Karpas-422 (cell line): ENCODE measurements around the gene CHN2. TPM values are rescaled to one million over a fixed set of nuclear protein-coding genes. Genes with fewer than 3 reads are reported as not detected.

Experiments used
- DNase-seq: peaks from one replicate; pipeline ENCODE4 v3.0.0-alpha.2; 2015
- H2AFZ ChIP-seq: fragments of 200-600 bp; sonication (generic); 2 replicates; pipeline ENCODE4 v1.6.1; 2014; ENCODE audit warnings: antibody characterized with exemption, low read length, mixed read lengths
- H3K27ac ChIP-seq: fragments of 200-600 bp; sonication (generic); 2 replicates; pipeline ENCODE4 v1.5.1; 2014; ENCODE audit warnings: mild to moderate bottlenecking, low read length, moderate library complexity
- H3K27me3 ChIP-seq: fragments of 200-600 bp; sonication (generic); 2 replicates; pipeline ENCODE4 v1.6.1; 2014; ENCODE audit warnings: low read length, mixed read lengths
- H3K36me3 ChIP-seq: fragments of 200-600 bp; sonication (generic); 2 replicates; pipeline ENCODE4 v1.6.1; 2014; ENCODE audit warnings: low read length, mixed read lengths; ENCODE audit not compliant: insufficient read depth
- H3K4me1 ChIP-seq: fragments of 200-600 bp; sonication (generic); 2 replicates; pipeline ENCODE4 v1.6.1; 2014; ENCODE audit warnings: mild to moderate bottlenecking, low read length, mixed read lengths
- H3K4me2 ChIP-seq: fragments of 200-600 bp; sonication (generic); 2 replicates; pipeline ENCODE4 v1.6.1; 2014; ENCODE audit warnings: low read length, low read depth, mild to moderate bottlenecking; ENCODE audit not compliant: poor library complexity, severe bottlenecking
- H3K4me3 ChIP-seq: fragments of 200-600 bp; sonication (generic); 2 replicates; pipeline ENCODE4 v1.5.1; 2014; ENCODE audit warnings: mild to moderate bottlenecking, antibody characterized with exemption, low read length, mixed read lengths
- H3K79me2 ChIP-seq: fragments of 200-600 bp; sonication (generic); 2 replicates; pipeline ENCODE4 v1.6.1; 2014; ENCODE audit warnings: mild to moderate bottlenecking, low read length, mixed read lengths
- H3K9ac ChIP-seq: fragments of 200-600 bp; sonication (generic); 2 replicates; pipeline ENCODE4 v1.6.0; 2014; ENCODE audit warnings: low read length
- H3K9me2 ChIP-seq: fragments of 200-600 bp; sonication (generic), shearing (Covaris generic); replicated peaks from 2 replicates; pipeline ENCODE4 v1.6.0; 2014; ENCODE audit warnings: mild to moderate bottlenecking, low read length, moderate library complexity; ENCODE audit not compliant: insufficient read depth
- H3K9me3 ChIP-seq: fragments of 300-700, 200-600 bp; sonication (generic); 2 replicates; pipeline ENCODE4 v1.6.1; 2014; ENCODE audit warnings: low read length, mixed read lengths
- H4K20me1 ChIP-seq: fragments of 200-600 bp; sonication (generic); 2 replicates; pipeline ENCODE4 v1.6.1; 2014; ENCODE audit warnings: mild to moderate bottlenecking, antibody characterized with exemption, low read length, low read depth; ENCODE audit not compliant: insufficient read depth
- total RNA-seq: library from RNA; depleted of rRNA; stranded (reverse); fragments of >200 nt; shearing (Covaris generic); gene quantifications from 2 replicates; pipeline ENCODE4 v1.2.3, GENCODE V29; 2014; ENCODE audit warnings: low replicate concordance

CHN2 gene
- total RNA-seq, 1 experiment from 2014 or later: 9.1 TPM

DNA sequence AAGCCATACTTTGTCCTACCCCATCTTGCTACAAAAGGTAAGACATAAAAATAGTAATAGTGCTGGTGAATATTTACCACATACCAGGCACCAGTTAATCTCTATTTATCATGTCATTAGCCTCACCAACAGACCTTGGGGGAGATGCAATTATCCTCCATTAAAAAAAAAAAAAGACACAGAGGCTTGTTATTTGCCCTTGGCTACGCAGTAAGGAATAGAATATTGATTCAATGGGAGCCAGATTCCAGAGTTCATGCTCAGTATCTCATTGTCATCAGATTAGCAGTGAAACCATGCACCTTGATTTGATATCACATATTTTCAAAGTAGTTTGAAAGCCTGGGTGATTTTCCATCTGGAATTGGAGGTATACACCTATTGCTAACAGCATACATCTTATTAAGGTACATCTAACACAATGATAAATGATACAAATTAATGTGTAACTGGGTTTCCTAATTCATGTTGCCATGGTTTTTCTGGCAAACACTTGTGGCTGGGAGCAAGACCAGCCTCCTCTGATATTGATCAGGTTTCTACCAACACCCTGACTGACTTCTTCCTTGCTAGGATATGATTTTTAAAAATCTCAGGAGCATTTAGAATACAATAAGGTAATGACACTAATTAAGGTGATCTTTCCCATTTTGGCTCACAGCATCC lies 301.9 kb downstream of the CHN2 start:
- no peak for DNase-seq
- Histone ChIP-seq H3K9ac (no peak overlapping the region), H3K79me2 (no peaks in the 10 kb centered on the region), H3K9me2 (no peaks in the 10 kb centered on the region), H3K27me3 (no peaks in the 10 kb centered on the region), H2AFZ (no peak overlapping the region), H3K4me3 (no peak overlapping the region), H3K27ac (no peak overlapping the region), H3K4me1 (no peaks in the 10 kb centered on the region), H4K20me1 (no peaks in the 10 kb centered on the region), H3K36me3 (no peaks in the 10 kb centered on the region), H3K4me2 (no peak overlapping the region), H3K9me3 (no peaks in the 10 kb centered on the region)

DNA sequence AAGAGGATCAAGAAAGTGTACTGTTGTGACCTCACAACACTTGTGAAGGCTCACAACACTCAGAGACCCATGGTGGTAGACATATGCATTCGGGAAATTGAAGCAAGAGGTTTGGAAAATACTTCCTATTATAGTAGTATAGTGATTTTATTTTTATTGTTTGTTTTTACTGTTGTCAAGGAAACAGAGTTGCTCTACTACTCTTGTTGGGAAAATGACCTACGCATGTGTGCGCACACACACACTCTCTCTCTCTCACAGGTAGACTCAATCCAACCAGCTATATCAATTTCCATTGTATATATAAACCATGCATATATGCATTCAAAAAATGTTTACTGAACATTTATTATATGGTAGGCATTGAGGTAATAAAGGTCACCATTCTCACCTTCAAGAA lies 305.4 kb downstream of the CHN2 start:
- no peak overlapping the region for H2AFZ ChIP-seq
- no peaks in the 10 kb centered on the region for H3K27me3 ChIP-seq
- no peaks in the 10 kb centered on the region for H3K79me2 ChIP-seq
- no peaks in the 10 kb centered on the region for H3K9me2 ChIP-seq
- no peaks in the 10 kb centered on the region for H3K36me3 ChIP-seq
- H3K4me2 ChIP-seq: no peak overlapping the region
- no peaks in the 10 kb centered on the region for H4K20me1 ChIP-seq
- no peak overlapping the region for H3K4me3 ChIP-seq
- H3K9ac ChIP-seq: no peak overlapping the region
- no peaks in the 10 kb centered on the region for H3K9me3 ChIP-seq
- no peaks in the 10 kb centered on the region for H3K4me1 ChIP-seq
- DNase-seq: no peak
- H3K27ac ChIP-seq: no peak overlapping the region

DNA sequence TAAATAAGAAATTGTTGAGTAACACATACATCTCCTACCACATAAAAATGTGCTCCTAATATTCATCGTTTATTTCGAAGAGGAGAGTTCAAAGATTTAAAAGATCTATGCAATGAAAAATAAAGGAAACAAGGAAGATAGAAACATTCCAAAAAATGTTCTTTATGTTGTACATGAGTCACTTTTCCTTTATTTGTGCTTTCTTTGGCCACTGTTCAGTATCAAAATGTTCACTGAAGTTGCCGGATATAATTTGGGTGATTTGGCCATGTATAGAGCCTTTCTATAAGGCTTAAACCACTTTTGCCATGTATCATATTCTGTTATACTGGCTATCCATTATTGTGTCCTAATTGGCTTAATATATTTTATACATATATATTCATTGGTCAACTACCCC lies 306.1 kb downstream of the CHN2 start:
- Histone ChIP-seq H3K27me3 (no peaks in the 10 kb centered on the region), H3K79me2 (no peaks in the 10 kb centered on the region), H3K9ac (no peak overlapping the region), H3K27ac (no peak overlapping the region), H3K9me3 (no peaks in the 10 kb centered on the region), H3K36me3 (no peaks in the 10 kb centered on the region), H4K20me1 (no peaks in the 10 kb centered on the region), H3K4me1 (no peaks in the 10 kb centered on the region), H3K4me2 (no peak overlapping the region), H2AFZ (no peak overlapping the region), H3K9me2 (no peaks in the 10 kb centered on the region), H3K4me3 (no peak overlapping the region)
- DNase-seq: peak; percentile 39

DNA sequence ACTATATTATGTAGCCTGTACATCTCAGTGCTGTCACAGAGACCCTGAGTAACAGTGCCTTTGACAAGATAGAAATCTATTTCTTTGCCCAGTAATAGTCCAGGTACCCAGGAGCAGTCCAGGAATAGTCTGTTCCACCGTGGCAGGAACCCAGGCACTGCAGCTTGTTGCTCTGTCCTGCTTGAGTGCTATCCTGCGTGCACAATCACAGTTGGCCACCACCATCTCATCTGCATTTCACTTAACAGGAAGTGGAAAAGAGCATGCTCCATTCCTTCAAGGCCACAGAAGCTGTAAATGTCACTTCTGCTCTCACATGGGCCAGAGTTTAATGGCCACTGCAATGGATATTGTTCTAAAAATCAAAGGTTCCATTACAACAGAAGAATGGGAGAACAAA lies 307.6 kb downstream of the CHN2 start:
- Histone ChIP-seq H4K20me1 (no peaks in the 10 kb centered on the region), H2AFZ (no peak overlapping the region), H3K9ac (no peak overlapping the region), H3K36me3 (no peaks in the 10 kb centered on the region), H3K27ac (no peak overlapping the region), H3K9me2 (no peaks in the 10 kb centered on the region), H3K4me2 (no peak overlapping the region), H3K4me1 (no peaks in the 10 kb centered on the region), H3K27me3 (no peaks in the 10 kb centered on the region), H3K9me3 (no peaks in the 10 kb centered on the region), H3K79me2 (no peaks in the 10 kb centered on the region), H3K4me3 (no peak overlapping the region)
- peak; percentile 46 for DNase-seq

DNA sequence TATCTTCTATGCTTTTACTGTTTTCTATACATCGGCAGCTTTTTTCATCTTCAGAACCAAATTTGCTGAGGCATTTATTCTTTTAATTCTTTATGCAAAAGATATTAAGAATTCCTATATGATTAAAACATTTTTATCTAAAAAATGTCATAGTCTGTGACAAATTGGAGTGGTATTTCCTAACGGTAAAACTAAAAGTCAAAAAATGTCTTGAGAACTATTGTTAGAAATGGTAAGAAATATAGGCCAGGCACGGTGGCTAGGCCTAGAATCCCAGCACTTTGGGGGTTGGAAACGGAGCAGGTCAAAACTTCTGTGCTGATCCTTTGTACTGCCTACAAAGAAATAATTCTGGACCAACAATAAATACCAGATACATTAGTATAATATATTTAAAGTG lies 311.4 kb downstream of the CHN2 start:
- H4K20me1 ChIP-seq: no peaks in the 10 kb centered on the region
- H3K9ac ChIP-seq: no peak overlapping the region
- no peaks in the 10 kb centered on the region for H3K79me2 ChIP-seq
- no peaks in the 10 kb centered on the region for H3K9me3 ChIP-seq
- DNase-seq: no peak
- no peaks in the 10 kb centered on the region for H3K9me2 ChIP-seq
- no peak overlapping the region for H3K4me2 ChIP-seq
- no peak overlapping the region for H2AFZ ChIP-seq
- no peak overlapping the region for H3K27ac ChIP-seq
- no peak overlapping the region for H3K4me3 ChIP-seq
- H3K4me1 ChIP-seq: no peaks in the 10 kb centered on the region
- H3K36me3 ChIP-seq: no peaks in the 10 kb centered on the region
- H3K27me3 ChIP-seq: no peaks in the 10 kb centered on the region

DNA sequence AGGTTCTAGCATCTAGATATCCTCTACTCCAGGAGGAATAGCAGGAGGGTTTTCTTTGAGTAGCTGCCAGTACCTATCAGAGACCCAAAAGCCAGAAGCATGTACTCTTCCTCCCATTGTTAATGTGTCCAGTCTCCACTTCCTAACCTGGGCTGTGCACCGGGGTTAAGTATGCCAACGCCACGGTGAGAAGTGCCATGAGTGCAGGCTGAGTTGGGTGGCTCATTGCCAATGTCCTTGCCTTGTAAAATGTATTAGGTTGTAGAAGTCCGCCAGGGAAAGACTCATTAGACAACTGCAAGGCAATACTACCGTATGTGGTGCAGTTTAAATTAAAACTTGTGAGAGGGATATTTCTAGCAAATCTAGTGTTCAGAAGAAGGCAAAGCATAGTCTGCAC lies 314.0 kb downstream of the CHN2 start:
- Histone ChIP-seq H3K4me3 (no peak overlapping the region), H2AFZ (no peak overlapping the region), H3K9me3 (no peaks in the 10 kb centered on the region), H3K9ac (no peak overlapping the region), H4K20me1 (no peaks in the 10 kb centered on the region), H3K4me1 (no peaks in the 10 kb centered on the region), H3K27ac (no peak overlapping the region), H3K79me2 (no peaks in the 10 kb centered on the region), H3K9me2 (no peaks in the 10 kb centered on the region), H3K4me2 (no peak overlapping the region), H3K36me3 (no peaks in the 10 kb centered on the region), H3K27me3 (no peaks in the 10 kb centered on the region)
- no peak for DNase-seq

DNA sequence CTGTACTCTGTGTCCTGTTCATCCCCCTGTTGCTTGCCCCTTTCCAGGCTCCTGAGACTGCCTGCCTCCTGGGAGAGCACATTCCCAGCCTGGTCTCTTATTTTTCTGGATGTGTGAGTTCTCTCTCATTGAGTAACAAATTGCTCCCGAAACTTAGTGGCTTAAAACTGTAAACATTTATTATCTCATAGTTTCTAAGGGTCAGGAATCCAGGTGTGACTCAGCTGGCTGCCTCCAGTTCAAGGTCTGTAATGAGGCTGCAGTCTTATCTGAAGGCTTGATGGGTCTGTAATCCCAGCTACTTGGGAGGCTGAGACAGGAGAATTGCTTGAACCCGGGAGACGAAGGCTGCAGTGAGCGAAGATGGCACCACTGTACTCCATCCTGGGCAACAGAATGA lies 315.5 kb downstream of the CHN2 start:
- no peak for DNase-seq
- Histone ChIP-seq H3K27ac (no peak overlapping the region), H3K9ac (no peak overlapping the region), H3K4me2 (no peak overlapping the region), H3K4me3 (no peak overlapping the region), H3K9me2 (no peaks in the 10 kb centered on the region), H3K9me3 (no peaks in the 10 kb centered on the region), H3K36me3 (no peaks in the 10 kb centered on the region), H3K4me1 (no peaks in the 10 kb centered on the region), H3K79me2 (no peaks in the 10 kb centered on the region), H3K27me3 (no peaks in the 10 kb centered on the region), H4K20me1 (no peaks in the 10 kb centered on the region), H2AFZ (no peak overlapping the region)

DNA sequence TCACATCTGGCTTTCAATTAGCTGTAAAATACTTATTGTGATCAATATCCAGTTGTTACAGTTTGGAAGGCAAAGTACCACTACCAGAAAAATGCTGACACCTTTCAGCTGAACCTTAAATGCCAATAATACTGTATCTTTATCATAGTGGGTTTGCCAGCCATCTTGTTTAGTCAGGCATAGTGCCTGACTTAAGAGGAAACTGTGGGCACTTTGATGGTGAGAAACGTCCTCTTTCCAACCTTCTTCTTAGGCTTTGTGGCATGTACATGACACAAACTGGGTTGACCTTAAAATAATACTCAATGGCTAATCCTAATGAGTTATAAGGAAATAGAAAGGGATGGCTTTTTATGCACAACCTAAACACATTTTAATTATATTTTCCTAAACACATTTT lies 316.8 kb downstream of the CHN2 start:
- Histone ChIP-seq H3K9ac (no peak overlapping the region), H3K4me2 (no peak overlapping the region), H3K27ac (no peak overlapping the region), H3K9me2 (no peaks in the 10 kb centered on the region), H3K9me3 (no peaks in the 10 kb centered on the region), H3K36me3 (no peaks in the 10 kb centered on the region), H3K4me3 (no peak overlapping the region), H4K20me1 (no peaks in the 10 kb centered on the region), H3K4me1 (no peaks in the 10 kb centered on the region), H2AFZ (no peak overlapping the region), H3K27me3 (no peaks in the 10 kb centered on the region), H3K79me2 (no peaks in the 10 kb centered on the region)
- no peak for DNase-seq

DNA sequence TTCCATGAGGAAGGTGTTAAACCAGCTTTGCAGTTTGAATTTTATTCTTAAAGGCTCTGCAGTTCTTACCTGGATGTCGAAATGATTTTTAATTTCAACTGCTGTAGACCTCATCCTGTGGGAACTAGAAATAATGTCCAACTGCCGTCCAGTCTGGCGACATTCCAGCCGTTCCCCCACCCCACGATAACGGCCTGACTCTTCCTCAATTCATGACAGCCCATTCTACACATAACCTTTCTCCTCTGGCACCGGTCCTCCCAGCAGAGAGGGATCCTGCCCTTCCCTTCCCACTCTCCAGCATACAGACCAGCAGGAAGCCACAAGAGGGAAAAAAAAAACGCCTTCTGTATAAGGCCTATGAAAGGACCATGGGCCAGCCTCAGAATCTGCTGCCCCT lies 317.3 kb downstream of the CHN2 start:
- Histone ChIP-seq H3K4me1 (no peaks in the 10 kb centered on the region), H3K4me3 (no peak overlapping the region), H4K20me1 (no peaks in the 10 kb centered on the region), H3K9me2 (no peaks in the 10 kb centered on the region), H3K9ac (no peak overlapping the region), H2AFZ (no peak overlapping the region), H3K9me3 (no peaks in the 10 kb centered on the region), H3K79me2 (no peaks in the 10 kb centered on the region), H3K27me3 (no peaks in the 10 kb centered on the region), H3K27ac (no peak overlapping the region), H3K4me2 (no peak overlapping the region), H3K36me3 (no peaks in the 10 kb centered on the region)
- DNase-seq: no peak
